NCI-H1417 (cell line): ENCODE measurements around the gene RALGAPA1.
"Not testable (repeated sequence)": the region's sequence is repeated elsewhere in the genome, so short reads cannot be mapped to it uniquely, and the experiment has no call there.

Experiments used
- DNase-seq, 3 experiments: peaks; one replicate each; lab custom pipeline; 2025; lab: John Stamatoyannopoulos, UW

Gene RALGAPA1

DNA sequence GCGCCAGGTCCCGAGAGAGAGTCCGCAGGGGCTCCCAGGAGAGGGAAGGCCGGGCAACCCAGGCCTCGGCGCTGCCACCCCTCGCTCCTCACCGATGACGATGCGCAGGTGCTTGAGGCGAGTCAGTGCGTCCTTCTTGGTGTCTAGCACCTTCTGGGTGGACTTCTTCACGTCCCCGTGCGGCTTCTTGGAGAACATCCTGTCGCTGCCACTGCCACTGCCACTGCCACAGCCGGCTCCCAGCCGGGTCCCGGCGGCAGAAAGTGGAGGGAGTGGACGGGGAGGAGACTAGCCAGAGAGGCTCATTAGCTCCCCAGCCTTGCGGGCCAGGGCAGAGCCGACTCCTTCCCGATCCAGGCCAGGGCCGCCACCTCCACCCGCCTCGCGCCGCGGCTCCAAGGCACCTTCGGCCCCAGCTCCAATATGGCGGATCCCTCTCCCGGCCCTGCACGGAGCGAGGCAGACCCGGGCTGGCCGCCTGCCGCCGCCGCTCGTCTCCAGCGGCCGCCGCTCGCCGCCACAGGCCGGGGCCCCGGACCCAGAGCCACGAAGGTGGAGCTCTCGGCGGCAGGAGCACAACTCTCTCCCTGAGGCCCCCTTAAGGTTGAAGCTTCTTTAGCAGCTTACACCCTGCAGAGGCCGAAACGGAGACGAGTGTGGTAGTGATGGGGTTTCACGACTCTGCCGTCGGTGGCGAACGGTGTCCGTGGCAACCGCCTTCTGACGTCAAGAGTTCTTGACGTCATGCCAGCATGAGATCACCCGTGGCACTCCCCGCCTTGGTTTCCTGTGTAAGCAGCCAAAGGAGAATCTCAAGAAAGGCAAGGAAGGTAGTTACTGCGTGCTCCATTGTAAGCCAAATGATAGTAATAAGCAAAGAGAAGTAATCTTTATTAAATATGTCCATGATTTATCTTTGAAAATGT lies at the start of gene RALGAPA1:
Gene RALGAPA1 (minus strand): TSS at position 658 of the 926 bp plus-strand sequence. CDS start 460 bp downstream, at position 198.
- peak; percentile 97 to 99 (median 97) for DNase-seq

DNA sequence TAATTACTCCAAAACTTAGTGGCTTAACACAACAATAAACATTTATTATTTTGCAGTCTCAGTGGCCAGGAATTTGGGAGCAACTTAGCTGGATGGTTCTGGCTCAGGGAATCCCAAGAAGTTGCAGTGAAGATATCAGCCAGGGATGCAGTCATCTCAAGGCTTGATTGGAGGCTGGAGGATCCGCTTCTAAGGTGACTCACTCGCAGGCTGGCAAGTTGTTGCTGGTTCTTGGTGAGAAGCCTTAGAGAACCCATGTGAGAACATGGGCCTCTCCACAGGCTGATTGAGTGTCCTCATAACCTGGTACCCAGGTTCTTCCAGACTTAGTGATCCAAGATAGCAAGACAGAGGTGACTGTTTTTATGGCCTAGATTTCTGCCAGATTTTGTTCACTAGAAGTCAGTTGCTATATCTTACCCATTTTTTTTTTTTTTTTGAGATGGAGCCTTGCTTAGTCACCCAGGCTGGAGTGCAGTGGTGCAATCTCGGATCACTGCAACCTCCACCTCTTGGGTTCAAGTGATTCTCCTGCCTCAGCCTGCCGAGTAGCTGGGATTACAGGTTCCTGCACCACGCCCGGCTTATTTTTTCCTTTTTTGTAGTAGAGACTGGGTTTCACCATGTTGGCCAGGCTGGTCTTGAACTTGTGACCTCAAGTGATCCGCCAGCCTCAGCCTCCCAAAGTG lies 49.6 kb upstream of the RALGAPA1 start:
- DNase-seq: no peak

DNA sequence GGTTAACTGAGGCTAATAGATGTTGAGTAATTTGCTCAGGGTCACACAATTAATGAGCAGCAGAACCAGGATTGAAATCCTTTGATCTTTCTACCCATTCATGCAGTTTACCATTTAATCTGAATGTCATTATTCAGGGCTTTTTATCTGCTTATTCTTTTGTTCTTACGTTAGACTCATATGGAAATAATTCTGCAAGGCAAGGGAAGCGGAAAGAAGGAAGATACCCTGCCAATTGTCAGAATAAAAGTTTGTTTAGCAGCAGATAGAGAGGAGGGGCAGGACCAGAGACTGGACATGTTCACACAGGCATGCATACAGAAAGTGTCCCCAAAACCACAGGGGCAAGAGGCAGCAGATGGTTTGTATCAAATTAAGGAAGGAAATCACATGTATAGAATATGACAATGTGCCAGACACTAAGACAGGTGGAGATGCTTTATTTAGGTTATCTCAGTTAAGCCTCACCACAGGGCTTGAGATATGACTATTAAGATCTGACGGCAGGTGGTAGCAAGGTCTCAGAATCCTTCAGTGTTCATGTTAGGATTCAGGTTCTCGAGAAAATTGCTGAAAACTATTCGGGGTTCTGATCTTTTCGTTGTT lies 46.9 kb upstream of the RALGAPA1 start:
- DNase-seq: peak; percentile 21 to 73 (median 55)

DNA sequence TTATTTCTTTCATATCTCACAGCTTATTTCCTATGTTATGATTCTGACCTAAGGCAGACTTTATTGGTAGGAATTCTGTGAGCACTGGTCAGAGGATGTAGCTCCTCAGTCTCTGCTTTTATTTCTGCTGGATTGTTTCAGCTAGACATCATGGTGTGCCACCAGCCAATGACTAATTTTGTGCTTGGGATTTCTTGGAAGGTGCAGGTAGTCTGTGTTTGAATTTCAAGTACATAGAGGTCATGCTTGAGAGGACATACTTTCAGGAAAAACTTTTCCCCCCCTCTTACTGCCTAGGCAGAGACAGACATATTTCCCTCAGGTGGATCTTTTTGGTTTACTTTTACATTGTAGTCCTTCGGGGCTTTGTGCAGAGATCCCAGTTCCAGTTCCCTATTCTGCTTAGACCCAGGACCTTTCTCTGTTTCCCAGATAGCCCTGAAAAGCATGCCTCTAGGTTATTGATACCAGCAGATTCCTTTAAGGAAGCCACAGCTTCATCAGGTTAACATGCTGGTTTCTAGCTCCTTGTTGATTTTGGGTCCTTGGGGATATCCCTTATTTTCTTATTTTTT lies 45.7 kb upstream of the RALGAPA1 start:
- DNase-seq: no peak

DNA sequence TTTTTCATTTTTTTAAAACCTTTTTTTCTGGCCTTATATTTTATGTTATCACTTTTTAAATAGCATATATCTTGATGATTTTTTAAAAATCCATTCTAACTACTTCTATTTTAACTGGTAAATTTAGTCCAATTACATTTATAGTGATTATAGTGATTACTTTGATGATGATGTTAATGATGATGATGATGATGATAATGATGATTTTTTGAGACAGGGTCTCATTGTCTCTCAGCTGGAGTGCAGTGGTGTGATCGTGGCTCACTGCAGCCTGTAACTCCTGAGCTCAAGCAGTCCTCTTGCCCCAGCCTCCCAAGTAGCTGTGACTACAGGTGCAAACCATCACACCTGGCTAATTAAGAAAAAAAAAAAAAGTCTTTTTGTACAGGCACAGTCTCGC lies 44.1 kb upstream of the RALGAPA1 start:
- DNase-seq: no peak

DNA sequence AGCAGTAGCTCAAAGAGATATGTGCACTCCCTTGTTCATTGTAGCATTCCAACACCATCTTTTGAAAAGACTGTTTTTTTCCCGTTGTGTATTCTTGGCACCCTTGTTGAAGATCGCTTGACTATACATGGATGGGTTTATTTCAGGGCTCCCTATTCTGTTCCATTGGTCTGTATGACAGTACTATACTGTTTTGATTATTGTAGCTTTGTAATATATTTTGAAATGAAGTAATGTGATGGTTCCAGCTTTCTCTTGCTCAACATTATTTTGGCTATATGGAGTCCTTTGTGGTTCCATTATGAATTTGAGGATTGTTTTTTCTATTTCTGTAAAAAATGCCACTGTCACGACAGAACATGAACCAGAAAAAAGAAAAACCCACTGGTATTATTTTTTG lies 42.7 kb upstream of the RALGAPA1 start:
- no peak for DNase-seq

DNA sequence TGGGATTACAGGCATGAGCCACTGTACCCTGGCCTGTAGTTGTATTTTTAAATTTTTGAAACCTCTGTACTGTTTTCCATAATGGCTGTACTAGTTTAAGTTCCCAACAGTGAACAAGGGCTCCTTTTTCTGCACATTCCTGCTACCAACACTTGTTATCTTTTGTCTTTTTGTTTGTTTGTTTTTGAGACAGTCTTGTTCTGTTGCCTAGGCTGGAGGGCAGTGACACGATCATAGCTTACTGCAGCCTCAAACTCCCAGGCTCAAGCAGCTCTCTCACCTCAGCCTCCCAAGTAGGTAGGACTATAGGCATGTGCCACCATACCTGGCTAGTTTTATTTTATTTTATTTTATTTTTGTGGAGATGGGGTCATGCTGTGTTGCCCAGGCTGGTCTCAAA lies 40.0 kb upstream of the RALGAPA1 start:
- no peak for DNase-seq

DNA sequence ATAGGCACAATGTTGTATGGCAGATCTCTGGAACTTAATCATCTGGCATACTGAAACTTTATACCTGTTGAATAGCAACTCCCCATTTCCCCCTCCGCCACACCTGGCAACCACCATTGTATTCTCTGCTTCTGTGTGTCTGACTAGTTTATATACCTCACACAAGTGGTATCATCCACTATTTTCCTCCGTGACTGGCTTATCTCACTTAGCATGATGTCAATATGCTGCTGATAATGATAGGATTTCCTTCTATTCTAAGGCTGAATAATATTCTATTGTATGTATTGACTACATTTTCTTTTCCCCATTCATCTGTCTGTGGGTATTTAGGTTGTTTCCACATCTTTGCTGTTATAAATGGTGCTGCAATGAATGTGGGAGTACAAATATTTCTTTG lies 38.5 kb upstream of the RALGAPA1 start:
- DNase-seq: no peak

DNA sequence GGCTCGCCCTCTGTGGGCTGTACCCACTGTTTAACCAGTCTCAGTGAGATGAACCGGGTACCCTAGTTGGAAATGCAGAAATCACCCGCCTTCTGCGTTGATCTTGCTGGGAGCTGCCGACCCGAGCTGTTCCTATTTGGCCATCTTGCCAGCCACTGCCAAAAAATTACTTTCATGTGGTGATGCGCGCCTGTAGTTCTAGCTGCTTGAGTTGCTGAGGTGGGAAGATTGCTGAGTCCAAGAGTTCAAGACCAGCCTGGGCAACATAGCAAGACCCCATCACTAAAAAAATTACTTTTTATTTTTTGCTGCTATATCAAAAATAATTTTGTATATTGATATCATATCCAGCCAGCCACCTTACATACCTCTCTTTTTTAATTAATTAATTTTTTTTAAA lies 35.4 kb upstream of the RALGAPA1 start:
- no peak for DNase-seq

DNA sequence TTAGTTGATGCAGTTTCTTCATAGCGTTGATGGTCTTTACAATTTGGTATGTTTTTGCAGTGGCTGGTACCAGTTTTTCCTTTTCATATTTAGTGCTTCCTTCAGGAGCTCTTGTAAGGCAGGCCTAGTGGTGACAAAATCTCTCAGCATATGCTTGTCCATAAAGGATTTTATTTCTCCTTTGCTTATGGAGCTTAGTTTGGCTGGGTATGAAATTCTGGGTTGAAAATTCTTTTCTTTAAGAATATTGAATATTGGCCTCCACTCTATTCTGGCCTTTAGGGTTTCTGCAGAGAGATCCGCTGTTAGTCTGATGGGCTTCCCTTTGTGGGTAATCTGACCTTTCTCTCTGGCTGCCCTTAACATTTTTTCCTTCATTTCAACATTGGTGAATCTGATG lies 33.1 kb upstream of the RALGAPA1 start:
- not testable (repeated sequence) for DNase-seq

DNA sequence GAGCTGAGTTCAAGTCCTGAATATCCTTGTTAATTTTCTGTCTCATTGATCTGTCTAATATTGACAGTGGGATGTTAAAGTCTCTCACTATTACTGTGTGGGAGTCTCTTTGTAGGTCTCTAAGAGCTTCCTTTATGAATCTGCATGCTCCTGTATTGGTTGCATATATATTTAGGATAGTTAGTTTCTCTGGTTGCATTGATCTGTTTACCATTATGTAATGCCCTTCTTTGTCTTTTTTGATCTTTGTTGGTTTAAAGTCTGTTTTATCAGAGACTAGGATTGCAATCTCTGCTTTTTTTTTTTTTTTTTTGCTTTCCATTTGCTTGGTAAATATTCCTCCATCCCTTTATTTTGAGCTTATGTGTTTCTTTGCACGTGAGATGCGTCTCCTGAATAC lies 32.6 kb upstream of the RALGAPA1 start:
- not testable (repeated sequence) for DNase-seq

DNA sequence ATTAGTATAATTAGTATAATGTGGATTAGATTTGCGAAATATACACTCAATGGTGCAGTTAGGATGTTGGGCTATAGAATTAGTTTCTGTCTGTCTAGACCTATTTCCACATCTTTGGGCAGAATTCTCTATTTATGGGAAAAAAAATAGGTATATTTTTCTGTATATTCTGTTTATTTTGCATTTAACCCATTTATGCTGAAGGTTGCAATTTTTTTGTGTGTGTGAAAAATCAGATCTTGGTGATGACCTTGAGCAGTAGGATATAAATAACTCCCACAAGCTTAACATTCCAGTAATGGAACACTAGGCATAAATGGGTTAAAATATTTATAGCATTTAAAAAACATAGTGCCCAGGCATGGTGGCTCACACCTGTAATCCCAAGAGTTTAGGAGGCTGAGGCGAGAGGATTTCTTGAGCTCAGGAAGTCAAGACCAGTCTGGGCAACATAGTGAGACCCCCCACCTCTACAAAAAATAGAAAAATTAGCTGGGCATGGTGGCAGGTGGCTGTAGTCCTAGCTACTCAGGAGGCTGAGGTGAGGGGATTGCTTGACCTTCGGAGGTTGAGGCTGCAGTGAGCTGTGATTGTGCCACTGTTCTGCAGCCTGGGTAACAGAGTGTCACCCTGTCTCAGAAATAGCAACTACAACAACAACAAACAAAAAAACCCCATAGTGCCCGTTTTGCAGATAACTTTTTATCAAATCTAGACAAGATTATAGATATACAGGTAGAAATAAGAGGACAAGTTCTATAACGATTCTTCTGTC lies 26.3 kb upstream of the RALGAPA1 start:
- DNase-seq: no peak

DNA sequence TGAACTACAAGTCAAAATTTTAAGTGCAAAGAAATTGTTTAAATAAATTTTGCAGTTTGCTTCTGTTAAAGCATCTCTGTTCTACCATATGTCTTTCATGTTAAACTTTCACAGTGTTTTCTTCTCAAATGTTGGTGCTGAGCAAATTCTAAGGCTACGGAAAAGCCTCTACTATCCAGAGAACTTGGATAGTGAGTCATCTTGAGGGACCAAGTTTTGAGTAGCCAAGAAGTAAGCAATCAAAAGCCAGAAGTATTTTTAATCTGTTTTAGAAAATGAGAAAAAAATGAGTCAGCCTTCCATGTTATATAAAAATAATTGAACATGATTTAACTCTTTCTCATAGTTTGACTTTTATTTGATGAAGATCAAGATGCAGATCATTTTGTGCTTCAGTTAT lies 20.4 kb upstream of the RALGAPA1 start:
- no peak for DNase-seq

DNA sequence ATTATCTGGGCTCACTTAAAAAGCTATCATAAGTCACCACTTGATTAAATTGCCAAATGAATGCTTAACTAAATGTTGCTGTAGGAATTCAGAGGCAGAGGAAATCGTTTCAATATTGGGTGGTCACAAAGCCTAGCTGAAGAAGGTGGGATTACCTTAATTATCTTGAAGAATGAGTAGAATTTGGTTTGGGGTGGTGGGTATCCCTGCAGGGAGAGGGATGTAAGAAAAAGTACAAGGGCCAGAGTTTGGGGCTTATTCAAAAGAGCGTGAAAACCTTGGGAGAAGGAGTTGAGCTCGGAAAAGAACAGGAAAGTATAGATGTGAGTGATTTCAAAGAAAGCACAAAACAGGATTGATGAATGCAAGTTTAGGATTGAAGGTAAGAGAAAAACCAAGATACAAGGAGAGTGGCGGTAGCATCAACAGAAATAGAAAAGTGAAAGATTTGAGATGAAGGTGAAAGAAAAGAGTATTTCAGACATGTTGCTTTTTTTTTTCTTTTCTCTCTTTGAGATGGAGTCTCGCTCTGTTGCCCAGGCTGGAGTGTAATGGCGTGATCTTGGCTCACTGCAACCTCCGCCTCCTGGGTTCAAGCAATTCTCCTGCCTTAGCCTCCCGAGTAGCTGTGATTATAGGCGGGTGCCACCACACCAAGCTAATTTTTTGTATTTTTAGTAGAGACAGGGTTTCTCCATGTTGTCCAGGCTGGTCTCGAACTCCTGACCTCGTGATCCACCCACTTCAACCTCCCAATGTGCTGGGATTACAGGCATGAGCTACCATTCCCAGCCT lies 18.8 kb upstream of the RALGAPA1 start:
- DNase-seq: no peak

DNA sequence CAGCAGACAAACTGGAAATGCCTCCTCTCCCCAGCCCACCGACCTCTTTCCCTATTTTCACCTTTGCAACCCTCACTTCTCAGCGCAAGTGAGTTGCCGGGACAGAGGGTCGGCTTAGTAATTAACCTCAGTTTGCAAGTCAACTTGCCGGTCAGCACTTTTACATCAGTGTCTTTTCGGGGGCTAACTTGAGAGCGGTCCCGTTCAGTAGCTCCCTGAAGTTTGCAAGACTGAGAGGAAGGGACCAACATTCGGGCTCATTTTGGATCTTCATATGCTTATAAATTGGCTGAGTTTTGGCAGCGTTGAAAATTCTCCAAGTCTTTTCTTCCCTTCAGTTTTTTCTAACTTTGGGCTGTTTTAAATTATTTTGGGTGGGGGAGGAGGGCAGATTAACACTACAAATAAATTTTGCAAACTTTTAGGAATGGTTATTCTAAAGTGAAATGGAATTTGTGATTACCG lies 17.9 kb upstream of the RALGAPA1 start:
- DNase-seq: no peak

DNA sequence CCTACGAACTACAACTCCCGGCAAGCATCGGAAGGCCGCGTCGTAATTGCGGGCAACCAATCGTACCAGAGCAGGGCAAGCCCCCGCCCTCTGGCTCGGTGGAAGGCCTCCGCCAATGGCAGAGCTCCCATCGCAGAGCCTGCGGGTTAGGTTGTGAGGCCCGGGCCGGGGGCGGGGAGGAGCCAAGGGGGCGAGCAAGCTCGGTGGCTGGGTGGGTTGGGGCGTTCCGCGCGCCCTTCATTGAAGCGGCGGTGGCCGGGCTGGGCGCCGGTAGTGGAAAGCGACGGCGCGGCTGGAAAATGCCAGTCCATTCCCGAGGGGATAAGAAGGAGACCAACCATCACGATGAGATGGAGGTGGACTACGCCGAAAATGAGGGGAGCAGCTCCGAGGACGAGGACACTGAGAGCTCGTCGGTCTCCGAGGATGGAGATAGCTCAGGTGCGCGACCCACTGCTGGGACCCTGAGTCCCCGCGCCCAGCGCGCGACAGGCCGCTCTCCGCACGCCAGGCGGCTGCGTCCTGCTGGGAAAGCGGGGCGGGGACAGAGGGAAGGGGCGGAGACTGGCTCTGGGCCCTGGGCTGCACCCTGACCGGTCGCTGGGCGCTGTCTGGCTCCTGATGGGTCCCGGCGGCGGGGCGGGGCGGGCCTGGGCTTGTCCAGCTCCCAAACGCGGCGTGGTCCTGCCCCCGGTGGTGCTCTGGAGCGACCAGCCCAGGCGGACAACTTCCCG lies 17.3 kb upstream of the RALGAPA1 start, which contains the start of gene BRMS1L:
Gene BRMS1L (plus strand): TSS at position 121 of the 734 bp plus-strand sequence. CDS start 179 bp downstream, at position 300.
- DNase-seq: peak; percentile 99 to 100 (median 99)

DNA sequence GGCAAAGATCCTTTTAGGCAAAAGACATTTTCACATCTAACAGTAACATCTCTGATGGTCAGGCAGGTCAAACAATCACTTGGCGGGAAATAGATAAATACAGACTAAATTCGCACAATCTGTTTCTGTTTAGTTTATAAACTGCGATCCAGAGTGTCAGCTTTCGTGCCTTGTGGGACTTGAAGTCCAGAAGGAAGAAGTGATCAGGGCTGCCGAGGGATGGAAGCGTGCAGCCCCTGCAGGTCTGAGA lies 16.8 kb upstream of the RALGAPA1 start:
- DNase-seq: no peak

DNA sequence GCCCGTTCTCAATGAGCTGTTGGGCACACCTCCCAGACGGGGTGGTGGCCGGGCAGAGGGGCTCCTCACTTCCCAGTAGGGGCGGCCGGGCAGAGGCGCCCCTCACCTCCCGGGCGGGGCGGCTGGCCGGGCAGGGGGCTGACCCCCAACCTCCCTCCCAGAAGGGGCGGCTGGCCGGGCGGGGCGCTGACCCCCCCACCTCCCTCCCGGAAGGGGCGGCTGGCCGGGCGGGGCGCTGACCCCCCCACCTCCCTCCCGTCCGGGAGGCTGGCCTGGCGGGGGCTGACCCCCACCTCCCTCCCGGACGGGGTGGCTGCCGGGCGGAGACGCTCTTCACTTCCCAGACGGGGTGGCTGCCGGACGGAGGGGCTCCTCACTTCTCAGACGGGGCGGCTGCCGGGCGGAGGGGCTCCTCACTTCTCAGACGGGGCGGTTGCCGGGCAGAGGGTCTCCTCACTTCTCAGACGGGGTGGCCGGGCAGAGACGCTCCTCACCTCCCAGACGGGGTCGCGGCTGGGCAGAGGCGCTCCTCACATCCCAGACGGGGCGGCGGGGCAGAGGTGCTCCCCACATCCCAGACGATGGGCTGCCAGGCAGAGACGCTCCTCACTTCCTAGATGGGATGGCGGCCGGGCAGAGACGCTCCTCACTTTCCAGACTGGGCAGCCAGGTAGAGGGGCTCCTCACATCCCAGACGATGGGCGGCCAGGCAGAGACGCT lies 15.5 kb upstream of the RALGAPA1 start:
- not testable (repeated sequence) for DNase-seq

DNA sequence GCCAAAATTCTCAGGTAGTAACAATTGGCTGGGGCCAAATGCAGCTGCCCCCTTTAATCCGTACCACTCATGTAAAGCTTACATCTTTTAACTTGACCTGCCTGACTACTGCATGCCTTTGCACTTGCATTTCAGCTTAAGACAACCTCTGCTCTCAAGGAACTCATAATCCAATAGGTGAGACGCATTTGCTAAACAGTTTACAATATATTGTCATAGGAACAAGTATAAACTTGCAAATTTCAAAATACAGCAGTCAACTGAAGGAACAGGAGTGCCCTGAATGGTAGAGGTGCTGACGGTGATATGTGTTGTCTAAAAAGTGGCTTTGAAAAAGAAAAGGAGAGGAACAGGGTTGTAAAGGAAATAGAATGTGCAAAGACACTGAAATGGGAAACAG lies 13.4 kb upstream of the RALGAPA1 start:
- no peak for DNase-seq
